Mucosa of descending colon (tissue), 3 donors: ENCODE results near the gene PDGFD. TPM values are rescaled to one million over a fixed set of nuclear protein-coding genes. Genes with fewer than 3 reads are reported as not detected.

Experiments used
- ATAC-seq: fragments of 200-7000 bp; cut with Tn5 transposase; one replicate; pipeline ENCODE4 v1.9.1; 2020; ENCODE audit warnings: mild to moderate bottlenecking, moderate library complexity
- DNase-seq, 3 donors: peaks; one replicate each; pipeline ENCODE4 v3.0.0-alpha.2; 2020
- H3K36me3 ChIP-seq: fragments of 200-600 bp; one replicate; pipeline ENCODE4 v1.8.0; 2021; ENCODE audit warnings: low read depth, mild to moderate bottlenecking
- H3K4me1 ChIP-seq: fragments of 200-600 bp; one replicate; pipeline ENCODE4 v1.8.0; 2021; ENCODE audit warnings: low read depth, mild to moderate bottlenecking
- H3K4me3 ChIP-seq: fragments of 200-600 bp; one replicate; pipeline ENCODE4 v1.8.0; 2021; ENCODE audit warnings: mild to moderate bottlenecking
- H3K9me3 ChIP-seq: fragments of 200-600 bp; one replicate; pipeline ENCODE4 v1.8.0; 2021; ENCODE audit warnings: mild to moderate bottlenecking
- CTCF ChIP-seq: fragments of 200-600 bp; IDR thresholded peaks from one replicate; pipeline ENCODE4 v1.8.0; 2022; ENCODE audit warnings: antibody characterized with exemption, mild to moderate bottlenecking
- intact Hi-C, 2 donors: fragments of 100-400 bp; cut with DNase I in 1 of 2; cut with micrococcal nuclease in 1 of 2; formaldehyde crosslinking; loops; one replicate each; pipeline versions ENCODE4 v1.11.0 to v1.11.1; 2022; cut with DNase I, micrococcal nuclease
- total RNA-seq, 3 donors: library from RNA; stranded (reverse); fragmentation: NEBNext Ultra II Directional in 2 of 3; extraction: Animal tissue kit (Norgen Biotek cat#: 25700) in 2 of 3; gene quantifications; one replicate each; pipeline versions ENCODE4 v1.2.1 to v1.2.4, GENCODE V29; 2021 to 2023
- donor health status: DM: no; HTN: no; CAD: no; lungs with moderate emphysema.
- donor health status: DM: no; HTN: no; CAD: no.
- donor health status: DM: no; HTN: yes; CAD: no.

PDGFD gene
- total RNA-seq, 3 donors from 2014 or later = 3.4 to 6.9 (median 5.7) TPM

DNA sequence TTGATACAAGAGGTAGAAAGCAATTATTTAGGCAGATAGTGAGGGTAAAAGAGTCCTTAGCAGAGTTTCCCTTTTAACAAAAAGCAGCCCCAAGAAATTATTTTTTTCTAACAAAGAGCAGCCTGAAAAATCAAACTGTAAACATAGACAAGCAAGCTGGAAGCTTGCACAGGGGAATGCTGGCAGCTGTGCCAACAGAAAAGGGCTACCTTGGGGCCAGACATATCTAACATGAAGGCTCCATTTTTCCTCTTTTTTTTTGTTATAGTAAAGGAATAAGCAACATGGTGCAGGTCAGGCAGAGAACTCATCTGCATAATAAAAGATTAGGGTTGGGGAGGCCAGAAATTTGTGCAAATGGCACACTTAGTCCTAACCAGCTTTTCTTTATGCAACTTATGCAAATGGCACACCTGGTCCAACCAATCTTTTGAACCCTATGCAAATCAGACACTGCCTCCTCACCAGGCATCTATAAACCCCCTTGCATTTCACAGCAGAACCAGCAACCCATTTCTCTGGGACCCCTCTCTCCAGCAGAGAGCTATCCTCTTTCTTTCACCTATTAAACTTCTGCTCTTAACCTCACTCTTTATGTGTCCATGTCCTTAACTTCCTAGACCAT lies 41.8 kb downstream of the PDGFD start:
- Histone ChIP-seq H3K4me3 (no peak overlapping the region), H3K9me3 (no peaks in the 10 kb centered on the region), H3K4me1 (no peaks in the 10 kb centered on the region), H3K36me3 (no peaks in the 10 kb centered on the region)
- TF ChIP-seq CTCF = no peak
- no peak for ATAC-seq
- intact Hi-C loops = loop anchor here in 1 of 2 donors (10.0 kb wide), 1 partner anchor 437 kb away; no protein-coding TSS in a partner anchor
- no peak for DNase-seq

- H3K4me1 ChIP-seq = no peaks in the 10 kb centered on the region
- ATAC-seq (no peak), DNase-seq (no peak)
Observed at GRCh38 chr11:104120493-104121137, 43.3 kb downstream of the PDGFD start.

GRCh38 chr11:104118105-104118744 lies 45.7 kb downstream of the PDGFD start:
- H3K4me1 ChIP-seq = no peaks in the 10 kb centered on the region
- H3K9me3 ChIP-seq = no peaks in the 10 kb centered on the region
- TF ChIP-seq CTCF = no peak
- no peak overlapping the region for H3K4me3 ChIP-seq
- intact Hi-C loops = no loop called here
- no peak for DNase-seq
- no peaks in the 10 kb centered on the region for H3K36me3 ChIP-seq
- ATAC-seq = no peak

More at GRCh38 chr11:104120493-104121137, 43.3 kb downstream of the PDGFD start:
- TF ChIP-seq CTCF = no peak
- Histone ChIP-seq H3K9me3 (no peaks in the 10 kb centered on the region), H3K36me3 (no peaks in the 10 kb centered on the region), H3K4me3 (no peak overlapping the region)
- intact Hi-C loops = loop anchor here in 1 of 2 donors (10.0 kb wide), 1 partner anchor 436 kb away; no protein-coding TSS in a partner anchor

DNA sequence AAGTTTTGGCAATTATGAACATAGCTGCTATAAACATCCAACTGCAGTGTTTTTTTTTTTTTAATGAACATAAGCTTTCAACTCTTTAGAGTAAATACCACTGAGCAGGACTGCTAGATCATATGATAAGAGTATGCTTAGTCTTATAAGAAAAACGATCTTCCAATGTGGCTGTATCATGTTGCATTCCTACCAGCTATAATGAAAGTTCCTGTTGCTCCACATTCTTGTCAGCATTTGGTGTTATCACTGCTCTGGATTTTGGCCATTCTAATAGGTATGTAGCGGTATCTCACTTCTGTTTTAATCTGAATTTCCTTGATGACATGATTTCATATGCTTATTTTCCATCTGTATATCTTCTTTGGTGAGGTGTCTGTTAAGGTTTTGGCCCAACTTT lies 50.4 kb downstream of the PDGFD start:
- no peak overlapping the region for H3K4me3 ChIP-seq
- ATAC-seq = no peak

More for the DNA sequence above, 50.4 kb downstream of the PDGFD start:
- no peaks in the 10 kb centered on the region for H3K4me1 ChIP-seq
- H3K9me3 ChIP-seq = no peaks in the 10 kb centered on the region
- no peaks in the 10 kb centered on the region for H3K36me3 ChIP-seq
- intact Hi-C loops = no loop called here
- TF ChIP-seq CTCF = no peak
- no peak for DNase-seq
